HEK293T (cell line): ENCODE results near the gene TNPO2.

ENCODE experiments used
- ARNT ChIP-seq: fragments of 450-650 bp; IDR thresholded peaks from 2 replicates; pipeline ENCODE4 v1.6.1; 2017; ENCODE audit warnings: mild to moderate bottlenecking
- BHLHE40 ChIP-seq: fragments of 450-650 bp; IDR thresholded peaks from 2 replicates; pipeline ENCODE4 v1.6.1; 2016; ENCODE audit warnings: mild to moderate bottlenecking, moderate library complexity, borderline replicate concordance
- ELF4 ChIP-seq: fragments of 450-650 bp; IDR thresholded peaks from 2 replicates; pipeline ENCODE4 v1.6.1; 2017; ENCODE audit warnings: antibody characterized with exemption
- FOXM1 ChIP-seq: fragments of 450-650 bp; IDR thresholded peaks from 2 replicates; pipeline ENCODE4 v1.6.1; 2017; ENCODE audit warnings: mild to moderate bottlenecking, borderline replicate concordance
- L3MBTL2 ChIP-seq: fragments of 450-650 bp; conservative IDR thresholded peaks from 2 replicates; pipeline ENCODE4 v1.6.1; 2016; ENCODE audit warnings: mild to moderate bottlenecking
- NFRKB ChIP-seq: fragments of 450-650 bp; IDR thresholded peaks from 2 replicates; pipeline ENCODE4 v1.6.1; 2016; ENCODE audit warnings: mild to moderate bottlenecking, moderate library complexity
- SP1 ChIP-seq: fragments of 450-650 bp; IDR thresholded peaks from 2 replicates; pipeline ENCODE4 v1.6.1; 2017
- ZNF384 ChIP-seq: fragments of 450-650 bp; IDR thresholded peaks from 2 replicates; pipeline ENCODE4 v1.6.1; 2016

GRCh38 chr19:12655546-12655945, 68.2 kb downstream of the TNPO2 start:
- TF ChIP-seq SP1 (no peak), ARNT (no peak), L3MBTL2 (no peak), BHLHE40 (no peak), ZNF384 (no peak), FOXM1 (no peak), NFRKB (no peak), ELF4 (no peak)
